ENCODE measurements around the gene UBN2. TPM values are rescaled to one million over a fixed set of nuclear protein-coding genes. Genes with fewer than 3 reads are reported as not detected.

Gene UBN2
- total RNA-seq, 6 donors from 2014 or later, result 8.1 to 29.3 (median 17.1) TPM

GRCh38 chr7:139355320-139355719 is 124.3 kb downstream of the UBN2 start:
- ATAC-seq (ENCODE audit: low FRiP score in 2 of 2), result no peak
- Histone ChIP-seq H3K9me3 (no peaks in the 10 kb centered on the region), H3K36me3 (peaks cover 0 to 6% (median 2%) of the 10 kb centered on the region in 4 donors), H3K4me3 (no peak overlapping the region), H3K27me3 (no peaks in the 10 kb centered on the region), H3K4me1 (peaks cover 0 to 11% (median 2%) of the 10 kb centered on the region in 4 donors), H3K27ac (no peak overlapping the region)
- TF ChIP-seq POLR2AphosphoS5 (IDR thresholded peaks at IDR 0.05) (no peak), POLR2A (IDR thresholded peaks at IDR 0.05) (no peak), EP300 (IDR thresholded peaks at IDR 0.05) (no peak)
- TF ChIP-seq, protein P1, sequence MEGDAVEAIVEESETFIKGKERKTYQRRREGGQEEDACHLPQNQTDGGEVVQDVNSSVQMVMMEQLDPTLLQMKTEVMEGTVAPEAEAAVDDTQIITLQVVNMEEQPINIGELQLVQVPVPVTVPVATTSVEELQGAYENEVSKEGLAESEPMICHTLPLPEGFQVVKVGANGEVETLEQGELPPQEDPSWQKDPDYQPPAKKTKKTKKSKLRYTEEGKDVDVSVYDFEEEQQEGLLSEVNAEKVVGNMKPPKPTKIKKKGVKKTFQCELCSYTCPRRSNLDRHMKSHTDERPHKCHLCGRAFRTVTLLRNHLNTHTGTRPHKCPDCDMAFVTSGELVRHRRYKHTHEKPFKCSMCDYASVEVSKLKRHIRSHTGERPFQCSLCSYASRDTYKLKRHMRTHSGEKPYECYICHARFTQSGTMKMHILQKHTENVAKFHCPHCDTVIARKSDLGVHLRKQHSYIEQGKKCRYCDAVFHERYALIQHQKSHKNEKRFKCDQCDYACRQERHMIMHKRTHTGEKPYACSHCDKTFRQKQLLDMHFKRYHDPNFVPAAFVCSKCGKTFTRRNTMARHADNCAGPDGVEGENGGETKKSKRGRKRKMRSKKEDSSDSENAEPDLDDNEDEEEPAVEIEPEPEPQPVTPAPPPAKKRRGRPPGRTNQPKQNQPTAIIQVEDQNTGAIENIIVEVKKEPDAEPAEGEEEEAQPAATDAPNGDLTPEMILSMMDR (IDR thresholded peaks at IDR 0.05), result no peak
- 95 to 100% methylated on average over 1 of the region's 1 CpG for WGBS, 2 donors
- DNase-seq, result no peak

Small RNAs within 50 kb of the gene (small RNA-seq; reads per million reads assigned to genes)
- gene AC009220.1 (0 reads per million in 4 donors), gene RNU6-206P (0 reads per million in 4 donors)

Other genes starting within 250 kb of the UBN2 start
- 10 to 100 TPM in 1 of 6 donors, 1 to 10 TPM in 5; 4.1 to 10.2 (median 5.3) TPM for gene KIAA1549, start 249.8 kb upstream of the UBN2 start, total RNA-seq
- 10 to 100 TPM in 2 of 6 donors, 1 to 10 TPM in 4; 3.4 to 12.6 (median 8.3) TPM for gene ZC3HAV1L, start 195.2 kb upstream of the UBN2 start, total RNA-seq
- gene ZC3HAV1, start 121.5 kb upstream of the UBN2 start, total RNA-seq, result 10 to 100 TPM; 30.2 to 47.6 (median 33.5) TPM
- gene FMC1, start 110.1 kb downstream of the UBN2 start, total RNA-seq, result 10 to 100 TPM in 2 of 6 donors, 1 to 10 TPM in 4; 2.1 to 19.7 (median 9.2) TPM
- gene LUC7L2, start 128.7 kb downstream of the UBN2 start, total RNA-seq, result 100 to 1,000 TPM in 2 of 6 donors, 10 to 100 TPM in 4; 57.0 to 133 (median 91.8) TPM

Data from upper lobe of left lung (tissue), 6 donors.